Aorta (tissue), 5 donors: ENCODE measurements around the gene DDX25. TPM values are rescaled to one million over a fixed set of nuclear protein-coding genes. Genes with fewer than 3 reads are reported as not detected.

Experiments used
- ATAC-seq: fragments of 200-7000 bp; cut with Tn5 transposase; one replicate; pipeline ENCODE4 v1.9.1; 2022; ENCODE audit warnings: moderate library complexity; ENCODE audit not compliant: low FRiP score
- DNase-seq, 2 donors: peaks; one replicate each; pipeline ENCODE4 v3.0.0-alpha.2; 2020
- H3K27ac ChIP-seq, 2 donors: one replicate each; pipeline ENCODE4 v1.5.1; 2013; ENCODE audit warnings: low read length in 2 of 2, mild to moderate bottlenecking in 2 of 2, moderate library complexity in 2 of 2, control low read depth in 1 of 2, inconsistent platforms in 1 of 2, low read depth in 1 of 2
- H3K27me3 ChIP-seq, 2 donors: one replicate each; pipeline ENCODE4 v1.6.1; 2013; ENCODE audit warnings: control low read depth in 1 of 2, low read length in 1 of 2, mild to moderate bottlenecking in 1 of 2, moderate library complexity in 1 of 2; ENCODE audit not compliant: insufficient read depth in 2 of 2, control insufficient read depth in 1 of 2
- H3K36me3 ChIP-seq, 2 donors: one replicate each; pipeline ENCODE4 v1.6.1; 2013; ENCODE audit warnings: control low read depth in 1 of 2, low read length in 1 of 2, mild to moderate bottlenecking in 1 of 2; ENCODE audit not compliant: insufficient read depth in 2 of 2, control insufficient read depth in 1 of 2
- H3K4me1 ChIP-seq, 2 donors: one replicate each; pipeline ENCODE4 v1.6.1; 2013; ENCODE audit warnings: low read length in 2 of 2, control low read depth in 1 of 2, mild to moderate bottlenecking in 1 of 2, moderate library complexity in 1 of 2; ENCODE audit not compliant: insufficient read depth in 2 of 2, control insufficient read depth in 1 of 2
- H3K4me3 ChIP-seq, 2 donors: one replicate each; pipeline ENCODE4 v1.5.1; 2013; ENCODE audit warnings: low read length in 2 of 2, control low read depth in 1 of 2, mild to moderate bottlenecking in 1 of 2
- H3K9me3 ChIP-seq: one replicate; pipeline ENCODE4 v1.6.1; 2013; ENCODE audit warnings: mild to moderate bottlenecking, low read length; ENCODE audit not compliant: control insufficient read depth
- WGBS, 2 donors: extraction: QIAGEN DNeasy Blood & Tissue Kit; methylation state at CpG; one replicate each; pipeline ENCODE4 v1.1.7; 2013; 5-methylcytosine and 5-hydroxymethylcytosine counted together
- intact Hi-C, 2 donors: fragments of 100-400 bp; cut with DNase I; formaldehyde crosslinking; loops; one replicate each; pipeline versions ENCODE4 v1.14.2 to v1.15.0; 2022
- polyA plus RNA-seq, 2 donors: library from polyadenylated mRNA; stranded (reverse); fragments of 200-250 nt; gene quantifications; one replicate each; pipeline ENCODE4 v1.2.3, GENCODE V29; 2013
- total RNA-seq, 2 donors: library from RNA; stranded (reverse); fragmentation: NEBNext Ultra II Directional; extraction: Animal tissue kit (Norgen Biotek cat#: 25700); gene quantifications; one replicate each; pipeline ENCODE4 v1.2.1, GENCODE V29; 2021
- donor health status: healthy with polysubstance abuse.
- donor health status: Bipolar disorder and iron deficiency.
- donor health status: DM: no; HTN: no; CAD: no.
- donor health status: DM: no; HTN: no; CAD: no.
- donor health status: DM: yes; HTN: yes; CAD: no.

DDX25 gene
- total and polyA plus RNA-seq, 4 donors: 0.30 TPM; not detected in 3

GRCh38 chr11:125921042-125921441 is 16.7 kb downstream of the DDX25 start:
- 71 to 77% methylated on average over 9 of the region's 9 CpGs for whole genome bisulfite sequencing, 2 donors
- no peaks in the 10 kb centered on the region for H3K27me3 ChIP-seq
- intact Hi-C loops: no loop called here
- DNase-seq: no peak
- no peaks in the 10 kb centered on the region for H3K4me1 ChIP-seq
- no peak overlapping the region for H3K4me3 ChIP-seq
- no peak overlapping the region for H3K27ac ChIP-seq
- H3K9me3 ChIP-seq: no peaks in the 10 kb centered on the region
- no peaks in the 10 kb centered on the region for H3K36me3 ChIP-seq
- ATAC-seq: no peak

- Histone ChIP-seq H3K9me3 (no peaks in the 10 kb centered on the region), H3K27ac (no peak overlapping the region), H3K4me3 (no peak overlapping the region), H3K36me3 (no peaks in the 10 kb centered on the region), H3K4me1 (no peaks in the 10 kb centered on the region), H3K27me3 (no peaks in the 10 kb centered on the region)
- 76 to 81% methylated on average over 3 of the region's 3 CpGs for WGBS, 2 donors
- no peak for DNase-seq
- intact Hi-C loops: loop anchor here in 1 of 2 donors (2.0 kb wide), 1 partner anchor 273 kb away; no protein-coding TSS in a partner anchor
- no peak for ATAC-seq
These were observed 17.8 kb downstream of the DDX25 start for GRCh38 chr11:125922156-125922555.

GRCh38 chr11:125923012-125923579 is 18.8 kb downstream of the DDX25 start:
- no peaks in the 10 kb centered on the region for H3K9me3 ChIP-seq
- 4% methylated on average over 8 of the region's 8 CpGs for WGBS, 2 donors
- H3K4me3 ChIP-seq: no peak overlapping the region
- H3K4me1 ChIP-seq: no peaks in the 10 kb centered on the region
- no peaks in the 10 kb centered on the region for H3K27me3 ChIP-seq
- H3K36me3 ChIP-seq: no peaks in the 10 kb centered on the region
- no peak overlapping the region for H3K27ac ChIP-seq
- DNase-seq: no peak
- peak; percentile 76 for ATAC-seq
- intact Hi-C loops: loop anchor here in 1 of 2 donors (2.0 kb wide), 1 partner anchor 272 kb away; no protein-coding TSS in a partner anchor

- Histone ChIP-seq H3K36me3 (no peaks in the 10 kb centered on the region), H3K27me3 (no peaks in the 10 kb centered on the region), H3K27ac (no peak overlapping the region), H3K4me1 (no peaks in the 10 kb centered on the region), H3K9me3 (no peaks in the 10 kb centered on the region), H3K4me3 (no peak overlapping the region)
- DNase-seq: no peak
- intact Hi-C loops: loop anchor here in 1 of 2 donors (2.0 kb wide), 1 partner anchor 271 kb away; no protein-coding TSS in a partner anchor
- ATAC-seq: no peak
- WGBS, 2 donors: 91 to 93% methylated on average over 8 of the region's 8 CpGs
These were observed 19.3 kb downstream of the DDX25 start for GRCh38 chr11:125923633-125924032.

- Histone ChIP-seq H3K4me1 (no peaks in the 10 kb centered on the region), H3K4me3 (no peak overlapping the region), H3K9me3 (no peaks in the 10 kb centered on the region), H3K27me3 (no peaks in the 10 kb centered on the region), H3K27ac (no peak overlapping the region), H3K36me3 (no peaks in the 10 kb centered on the region)
- DNase-seq (no peak), ATAC-seq (no peak)
- intact Hi-C loops: loop anchor here in 1 of 2 donors (1.0 kb wide), 1 partner anchor 270 kb away; no protein-coding TSS in a partner anchor
- 88 to 93% methylated on average over 9 of the region's 9 CpGs for WGBS, 2 donors
These were observed 20.2 kb downstream of the DDX25 start for GRCh38 chr11:125924384-125925007.

GRCh38 chr11:125925247-125925740 is 21.0 kb downstream of the DDX25 start:
- no peak for ATAC-seq
- no peak overlapping the region for H3K4me3 ChIP-seq
- no peaks in the 10 kb centered on the region for H3K4me1 ChIP-seq
- DNase-seq: no peak
- no peaks in the 10 kb centered on the region for H3K36me3 ChIP-seq
- WGBS, 2 donors: 42 to 47% methylated on average over 6 of the region's 6 CpGs
- H3K27ac ChIP-seq: no peak overlapping the region
- H3K9me3 ChIP-seq: no peaks in the 10 kb centered on the region
- intact Hi-C loops: loop anchor here in 1 of 2 donors (1.0 kb wide), 1 partner anchor 269 kb away; no protein-coding TSS in a partner anchor
- no peaks in the 10 kb centered on the region for H3K27me3 ChIP-seq

- Histone ChIP-seq H3K9me3 (no peaks in the 10 kb centered on the region), H3K36me3 (no peaks in the 10 kb centered on the region), H3K27ac (no peak overlapping the region), H3K4me3 (no peak overlapping the region), H3K4me1 (no peaks in the 10 kb centered on the region), H3K27me3 (no peaks in the 10 kb centered on the region)
- intact Hi-C loops: loop anchor here in 1 of 2 donors (1.0 kb wide), 1 partner anchor 268 kb away; no protein-coding TSS in a partner anchor
- no peak for DNase-seq
- no peak for ATAC-seq
- WGBS, 2 donors: 39 to 48% methylated on average over 3 of the region's 3 CpGs
These were observed 21.5 kb downstream of the DDX25 start for GRCh38 chr11:125925804-125926203.

GRCh38 chr11:125926682-125927081 is 22.4 kb downstream of the DDX25 start:
- H3K4me1 ChIP-seq: no peaks in the 10 kb centered on the region
- H3K27me3 ChIP-seq: no peaks in the 10 kb centered on the region
- no peak for ATAC-seq
- no peak for DNase-seq
- H3K9me3 ChIP-seq: no peaks in the 10 kb centered on the region
- intact Hi-C loops: no loop called here
- H3K27ac ChIP-seq: no peak overlapping the region
- 91 to 93% methylated on average over 12 of the region's 12 CpGs for WGBS, 2 donors
- H3K36me3 ChIP-seq: no peaks in the 10 kb centered on the region
- H3K4me3 ChIP-seq: no peak overlapping the region
